Kidney (tissue), 14 donors: Measurements from ENCODE around the gene OBSCN. TPM values are rescaled to one million over a fixed set of nuclear protein-coding genes. Genes with fewer than 3 reads are reported as not detected.

Source experiments
- DNase-seq, 5 donors: peaks; one replicate each; pipeline ENCODE4 v3.0.0-alpha.2; 2013 to 2020
- FAIRE-seq: peaks from 2 replicates; lab custom pipeline; 2012; peaks lifted over from hg19 to GRCh38; lab: Jason Lieb, UNC
- H3K27ac ChIP-seq, 2 donors: one replicate each; pipeline ENCODE4 v1.7.0; 2013; ENCODE audit warnings: low read depth in 2 of 2, low read length in 2 of 2, inconsistent platforms in 1 of 2
- H3K27me3 ChIP-seq: one replicate; pipeline ENCODE4 v1.7.1; 2013; ENCODE audit warnings: low read length, inconsistent platforms; ENCODE audit not compliant: control insufficient read depth, insufficient read depth
- H3K36me3 ChIP-seq, 3 donors: one replicate each; pipeline versions ENCODE4 v1.7.0 to v1.7.1; 2013; ENCODE audit warnings: low read length in 3 of 3, control low read depth in 1 of 3, inconsistent platforms in 1 of 3; ENCODE audit not compliant: insufficient read depth in 3 of 3, control insufficient read depth in 2 of 3
- H3K4me1 ChIP-seq, 3 donors: one replicate each; pipeline versions ENCODE4 v1.7.0 to v1.7.1; 2013; ENCODE audit warnings: low read length in 3 of 3, inconsistent platforms in 1 of 3, low read depth in 1 of 3; ENCODE audit not compliant: control insufficient read depth in 2 of 3, insufficient read depth in 2 of 3
- H3K4me3 ChIP-seq, 3 donors: one replicate each; pipeline versions ENCODE4 v1.7.0 to v1.8.1; 2013; ENCODE audit warnings: low read length in 3 of 3, control low read depth in 1 of 3, inconsistent platforms in 1 of 3
- H3K9ac ChIP-seq, 3 donors: one replicate each; pipeline versions ENCODE4 v1.7.0 to v1.7.1; 2013; ENCODE audit warnings: low read length in 3 of 3, control low read depth in 1 of 3, inconsistent platforms in 1 of 3
- H3K9me3 ChIP-seq, 3 donors: one replicate each; pipeline versions ENCODE4 v1.7.0 to v1.7.1; 2013; ENCODE audit warnings: low read length in 3 of 3, control low read depth in 1 of 3, inconsistent platforms in 1 of 3; ENCODE audit not compliant: control insufficient read depth in 2 of 3, insufficient read depth in 1 of 3
- intact Hi-C: fragments of 100-400 bp; cut with DNase I; formaldehyde crosslinking; loops from one replicate; pipeline ENCODE4 v1.11.1; 2022
- polyA plus RNA-seq: library from polyadenylated mRNA; stranded (reverse); fragments of 350-450 nt; fragmentation: Illumina TruSeq; extraction: RNeasy Lipid Tissue Mini Kit (QIAGEN cat#74804); gene quantifications from one replicate; pipeline ENCODE4 v1.2.3, GENCODE V29; 2014; ENCODE audit warnings: low read depth, low replicate concordance; ENCODE audit not compliant: insufficient read depth
- total RNA-seq: library from RNA; stranded (reverse); fragmentation: NEBNext Ultra II Directional; extraction: Animal tissue kit (Norgen Biotek cat#: 25700); gene quantifications from one replicate; pipeline ENCODE4 v1.2.1, GENCODE V29; 2021
- TF ChIP-seq, protein P1 (sequence below): IDR thresholded peaks from 3 replicates; pipeline ENCODE4 v1.5.1; 2012; ENCODE audit warnings: mild to moderate bottlenecking, moderate library complexity, borderline replicate concordance; ENCODE audit not compliant: insufficient read depth; ENCODE audit errors: extremely low read depth
- donor health status: control.
- donor health status: control.
- donor health status: control.
- donor health status: control.
- donor health status: control.
- donor health status: DM: yes; HTN: yes; CAD: no.
- donor health status: Normal renal cell carcinoma (clear cell type).

The OBSCN gene
- total and polyA plus RNA-seq, 2 donors from 2014 or later, result 14.5 to 30.0 TPM

DNA sequence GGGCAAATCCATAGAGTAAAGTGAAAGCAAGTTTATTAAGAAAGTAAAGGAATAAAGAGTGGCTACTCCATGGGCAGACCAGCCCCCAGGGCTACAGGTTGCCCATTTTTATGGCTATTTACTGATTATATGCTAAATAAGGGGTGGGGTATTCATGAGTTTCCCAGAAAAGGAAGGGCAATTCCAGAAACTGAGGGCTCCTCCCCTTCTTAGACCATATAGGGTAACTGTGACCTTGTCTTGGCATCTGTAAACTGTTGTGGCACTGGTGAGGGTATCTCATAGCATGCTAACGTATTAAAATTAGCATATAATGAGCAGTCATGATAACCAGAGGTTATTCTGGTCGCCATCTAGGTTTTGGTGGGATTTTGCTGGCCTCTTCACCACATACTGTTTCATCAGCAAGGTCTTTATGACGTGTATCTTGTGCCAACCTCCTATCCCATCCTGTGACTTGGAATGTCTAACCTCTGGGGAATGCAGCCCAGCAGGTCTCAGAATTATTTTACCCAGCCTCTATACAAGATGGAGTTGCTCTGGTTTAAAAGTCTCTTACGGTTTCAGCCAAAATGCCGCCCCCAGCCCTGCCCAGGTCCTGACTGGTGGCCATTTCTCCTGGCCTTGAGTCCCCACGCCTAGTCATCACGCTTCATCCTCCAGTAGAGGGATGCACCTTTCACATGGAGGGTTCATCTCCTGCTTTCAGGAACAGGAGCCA, 209.8 kb downstream of the OBSCN start:
- TF ChIP-seq, protein P1, sequence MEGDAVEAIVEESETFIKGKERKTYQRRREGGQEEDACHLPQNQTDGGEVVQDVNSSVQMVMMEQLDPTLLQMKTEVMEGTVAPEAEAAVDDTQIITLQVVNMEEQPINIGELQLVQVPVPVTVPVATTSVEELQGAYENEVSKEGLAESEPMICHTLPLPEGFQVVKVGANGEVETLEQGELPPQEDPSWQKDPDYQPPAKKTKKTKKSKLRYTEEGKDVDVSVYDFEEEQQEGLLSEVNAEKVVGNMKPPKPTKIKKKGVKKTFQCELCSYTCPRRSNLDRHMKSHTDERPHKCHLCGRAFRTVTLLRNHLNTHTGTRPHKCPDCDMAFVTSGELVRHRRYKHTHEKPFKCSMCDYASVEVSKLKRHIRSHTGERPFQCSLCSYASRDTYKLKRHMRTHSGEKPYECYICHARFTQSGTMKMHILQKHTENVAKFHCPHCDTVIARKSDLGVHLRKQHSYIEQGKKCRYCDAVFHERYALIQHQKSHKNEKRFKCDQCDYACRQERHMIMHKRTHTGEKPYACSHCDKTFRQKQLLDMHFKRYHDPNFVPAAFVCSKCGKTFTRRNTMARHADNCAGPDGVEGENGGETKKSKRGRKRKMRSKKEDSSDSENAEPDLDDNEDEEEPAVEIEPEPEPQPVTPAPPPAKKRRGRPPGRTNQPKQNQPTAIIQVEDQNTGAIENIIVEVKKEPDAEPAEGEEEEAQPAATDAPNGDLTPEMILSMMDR, result no peak
- no peak overlapping the region for H3K27ac ChIP-seq
- no peak for FAIRE-seq

DNA sequence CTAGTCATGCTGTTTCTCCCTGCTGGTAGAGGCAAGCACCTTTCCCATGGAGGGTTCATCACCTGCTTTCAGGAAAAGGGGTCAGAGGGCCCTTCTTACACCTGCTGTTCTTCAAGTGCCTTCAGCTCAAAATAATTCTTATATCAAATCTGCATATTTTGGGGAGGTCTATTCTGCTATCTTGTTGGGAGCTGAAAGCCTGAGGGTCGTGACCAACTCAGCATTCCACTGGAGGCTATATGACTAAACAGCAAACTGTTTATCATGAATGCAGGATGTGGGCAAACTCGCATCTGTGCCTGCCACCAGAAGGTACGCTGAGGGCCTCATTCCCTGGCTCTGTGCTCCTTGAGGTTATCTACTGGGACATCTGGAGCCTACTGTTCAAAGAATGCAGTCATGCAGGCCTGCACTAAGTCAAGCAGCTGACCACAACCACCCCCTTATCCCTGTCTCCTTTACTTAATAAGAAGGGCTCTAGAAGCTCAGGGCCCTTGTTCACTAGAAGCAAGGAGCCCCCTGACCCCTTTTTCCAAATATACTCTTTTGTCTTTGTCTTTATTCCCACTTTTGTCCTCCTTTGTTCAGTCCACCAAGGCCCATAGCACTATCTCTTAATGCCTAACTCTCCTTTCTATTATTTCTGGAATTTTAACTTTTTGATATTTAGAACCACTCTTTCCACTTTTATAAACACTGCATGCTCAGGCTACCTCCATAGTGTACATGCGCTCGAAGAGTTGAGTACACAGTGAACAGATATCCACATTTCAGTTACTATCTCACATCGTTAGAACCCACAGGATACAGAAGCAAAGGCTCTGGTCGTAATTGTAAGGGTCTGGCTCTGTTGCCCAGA, 213.4 kb downstream of the OBSCN start:
- H3K27me3 ChIP-seq, result no peaks in the 10 kb centered on the region
- FAIRE-seq (no peak), DNase-seq (no peak)
- H3K4me3 ChIP-seq, result no peak overlapping the region
- intact Hi-C loops, result no loop called here
- no peaks in the 10 kb centered on the region for H3K36me3 ChIP-seq
- TF ChIP-seq, protein P1, result no peak
- H3K4me1 ChIP-seq, result no peaks in the 10 kb centered on the region
- no peak overlapping the region for H3K9ac ChIP-seq
- no peaks in the 10 kb centered on the region for H3K9me3 ChIP-seq
- no peak overlapping the region for H3K27ac ChIP-seq

More for the DNA sequence above, 209.8 kb downstream of the OBSCN start:
- Histone ChIP-seq H3K27me3 (no peaks in the 10 kb centered on the region), H3K4me3 (no peak overlapping the region), H3K9ac (no peak overlapping the region), H3K4me1 (peaks cover 0 to 4% (median 0%) of the 10 kb centered on the region in 3 donors), H3K36me3 (no peaks in the 10 kb centered on the region), H3K9me3 (no peaks in the 10 kb centered on the region)
- intact Hi-C loops, result no loop called here
- DNase-seq, result no peak

GRCh38 chr1:228423404-228424053, 215.7 kb downstream of the OBSCN start:
- no peak for FAIRE-seq

More at GRCh38 chr1:228423404-228424053, 215.7 kb downstream of the OBSCN start:
- intact Hi-C loops, result no loop called here
- Histone ChIP-seq H3K9me3 (no peaks in the 10 kb centered on the region), H3K4me3 (no peak overlapping the region), H3K4me1 (no peaks in the 10 kb centered on the region), H3K36me3 (no peaks in the 10 kb centered on the region), H3K27me3 (no peaks in the 10 kb centered on the region), H3K27ac (no peak overlapping the region), H3K9ac (no peak overlapping the region)
- no peak for DNase-seq
- TF ChIP-seq, protein P1, result no peak
